ENCODE data around the gene OLFM4.

- TF ChIP-seq CTCF (IDR thresholded peaks at IDR 0.05) (no peak), EP300 (IDR thresholded peaks at IDR 0.05) (no peak), POLR2AphosphoS5 (IDR thresholded peaks at IDR 0.05) (no peak), POLR2A (IDR thresholded peaks at IDR 0.05) (no peak)
Observed at GRCh38 chr13:53088871-53089270, 60.3 kb downstream of the OLFM4 start.
